ENCODE measurements around the gene NTNG2.
A peak's percentile ranks its signal among the peaks of the same experiment; 100 is the strongest.

NTNG2 gene

DNA sequence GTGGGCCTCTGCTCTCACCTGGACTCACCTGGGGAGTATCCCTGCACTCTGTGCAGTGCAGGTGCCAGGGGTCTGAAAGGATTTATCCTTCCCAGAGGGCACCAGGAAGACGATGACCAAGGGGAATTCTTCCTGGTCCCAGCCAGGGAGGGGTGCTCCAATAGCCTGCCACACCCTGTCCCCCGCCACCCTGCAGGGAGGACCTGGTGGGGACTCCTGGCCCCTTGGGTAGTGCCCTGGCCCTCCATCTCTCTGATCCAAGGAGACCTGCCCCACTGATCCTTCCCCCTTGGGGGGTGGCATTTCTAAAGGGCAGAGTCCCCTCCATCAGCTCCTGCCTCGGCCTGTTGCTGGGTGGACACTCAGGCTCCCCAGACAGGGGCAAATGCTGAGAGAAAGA, 70.7 kb downstream of the NTNG2 start:
- no peak overlapping the region for H3K4me3 ChIP-seq (replicated peaks; ENCODE audit: low read depth, low read length)
- no peak for TF ChIP-seq CTCF (IDR thresholded peaks at IDR 0.05; ENCODE audit: insufficient read depth, low read length, poor library complexity, severe bottlenecking)

DNA sequence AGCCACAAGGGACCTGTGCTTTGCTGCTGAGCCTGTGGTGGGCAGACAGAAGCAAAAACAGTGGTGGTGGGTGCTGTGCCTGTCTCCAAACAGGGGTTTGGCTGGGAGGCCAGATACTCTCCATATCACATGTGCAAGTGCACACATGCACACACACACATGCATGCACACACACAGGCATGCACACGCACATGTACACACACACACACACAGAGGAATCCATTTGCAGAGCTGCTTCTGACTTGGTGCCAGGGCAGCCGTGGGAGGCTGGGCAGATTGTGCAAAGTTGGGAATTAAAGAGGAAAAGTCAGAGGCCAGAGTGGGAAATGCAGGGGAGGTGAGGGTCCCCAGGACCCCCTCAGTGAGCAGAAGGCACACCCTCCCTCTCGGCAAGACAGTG, 71.3 kb downstream of the NTNG2 start:
- Histone ChIP-seq H3K36me3 (ENCODE audit: control insufficient read depth, insufficient read depth, low read length) (no peaks in the 10 kb centered on the region), H3K27me3 (replicated peaks; ENCODE audit: control insufficient read depth, insufficient read depth, low read length) (peaks cover 1% of the 10 kb centered on the region), H3K4me3 (replicated peaks; ENCODE audit: low read depth, low read length) (no peak overlapping the region)
- DNase-seq (ENCODE audit: extremely low read depth, insufficient read length), result no peak
- TF ChIP-seq CTCF (IDR thresholded peaks at IDR 0.05; ENCODE audit: insufficient read depth, low read length, poor library complexity, severe bottlenecking), result no peak

More for the DNA sequence above, 70.7 kb downstream of the NTNG2 start:
- no peak for DNase-seq (ENCODE audit: extremely low read depth, insufficient read length)
- peaks cover 1% of the 10 kb centered on the region for H3K27me3 ChIP-seq (replicated peaks; ENCODE audit: control insufficient read depth, insufficient read depth, low read length)
- no peaks in the 10 kb centered on the region for H3K36me3 ChIP-seq (ENCODE audit: control insufficient read depth, insufficient read depth, low read length)

GRCh38 chr9:132234535-132234934, 72.7 kb downstream of the NTNG2 start:
- no peak for DNase-seq (ENCODE audit: extremely low read depth, insufficient read length)
- H3K36me3 ChIP-seq (ENCODE audit: control insufficient read depth, insufficient read depth, low read length), result no peaks in the 10 kb centered on the region
- no peak for TF ChIP-seq CTCF (IDR thresholded peaks at IDR 0.05; ENCODE audit: insufficient read depth, low read length, poor library complexity, severe bottlenecking)
- peaks cover 1% of the 10 kb centered on the region for H3K27me3 ChIP-seq (replicated peaks; ENCODE audit: control insufficient read depth, insufficient read depth, low read length)
- H3K4me3 ChIP-seq (replicated peaks; ENCODE audit: low read depth, low read length), result no peak overlapping the region

DNA sequence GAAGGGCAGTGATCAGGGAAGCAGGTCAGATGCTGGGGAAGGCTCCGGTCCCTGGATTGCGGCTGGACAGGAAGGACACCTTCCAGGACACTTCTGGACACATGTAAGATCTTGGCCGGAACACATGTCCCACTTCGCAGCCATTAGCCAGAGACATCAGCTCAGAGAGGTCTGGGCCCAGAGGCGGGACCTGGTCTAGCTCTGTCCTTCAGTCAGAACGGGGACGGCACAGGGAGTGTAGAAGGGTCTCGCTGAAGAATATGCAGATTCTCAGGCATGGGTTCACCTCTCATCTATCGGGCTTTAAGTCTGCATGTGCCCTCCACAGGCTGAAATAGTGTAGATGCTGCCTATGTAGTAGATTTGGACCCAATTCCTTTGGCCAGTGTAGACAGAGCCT, 73.3 kb downstream of the NTNG2 start:
- Histone ChIP-seq H3K27me3 (replicated peaks; ENCODE audit: control insufficient read depth, insufficient read depth, low read length) (peaks cover 1% of the 10 kb centered on the region), H3K4me3 (replicated peaks; ENCODE audit: low read depth, low read length) (no peak overlapping the region), H3K36me3 (ENCODE audit: control insufficient read depth, insufficient read depth, low read length) (no peaks in the 10 kb centered on the region)
- no peak for DNase-seq (ENCODE audit: extremely low read depth, insufficient read length)
- TF ChIP-seq CTCF (IDR thresholded peaks at IDR 0.05; ENCODE audit: insufficient read depth, low read length, poor library complexity, severe bottlenecking), result no peak

DNA sequence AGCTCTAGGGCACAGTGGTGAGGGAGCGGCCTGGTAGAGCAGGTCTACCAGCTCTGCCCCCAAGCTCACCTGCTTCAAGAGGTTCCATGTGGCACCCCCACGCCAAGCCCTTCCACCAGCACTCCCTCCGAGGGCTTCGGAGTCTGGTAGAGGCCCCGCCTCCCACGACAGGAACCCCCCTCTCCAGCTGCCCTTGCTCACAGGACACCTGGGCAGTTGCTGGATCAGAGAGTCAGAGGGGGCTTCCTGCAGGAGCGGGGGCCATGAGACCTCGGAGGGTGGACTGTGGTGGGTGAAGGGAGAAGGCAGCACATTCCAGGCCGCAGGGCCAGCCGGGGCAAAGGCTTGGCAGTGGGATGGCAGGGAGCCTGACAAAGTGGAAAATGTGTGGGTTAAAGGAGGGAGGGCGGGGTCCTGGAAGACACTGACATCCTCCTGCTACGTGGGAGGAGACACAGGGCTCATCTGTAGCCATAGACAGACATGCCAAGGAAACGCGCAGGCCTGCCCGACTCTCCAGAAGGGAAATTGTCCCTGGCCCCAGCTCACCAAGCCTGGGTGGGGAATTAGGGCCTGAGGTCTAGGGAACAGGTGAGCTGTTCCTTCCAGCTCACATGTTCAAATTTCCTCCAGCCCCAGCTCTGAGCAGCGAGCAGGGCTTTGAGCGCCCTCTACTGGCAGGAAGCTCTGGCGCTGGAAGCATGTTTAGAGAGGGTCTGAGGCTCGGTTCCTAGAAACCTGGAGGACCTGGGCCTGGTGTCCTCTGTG, 74.2 kb downstream of the NTNG2 start:
- Histone ChIP-seq H3K36me3 (ENCODE audit: control insufficient read depth, insufficient read depth, low read length) (no peaks in the 10 kb centered on the region), H3K27me3 (replicated peaks; ENCODE audit: control insufficient read depth, insufficient read depth, low read length) (peaks cover 1% of the 10 kb centered on the region), H3K4me3 (replicated peaks; ENCODE audit: low read depth, low read length) (no peak overlapping the region)
- peak; percentile 99 for TF ChIP-seq CTCF (IDR thresholded peaks at IDR 0.05; ENCODE audit: insufficient read depth, low read length, poor library complexity, severe bottlenecking)
- DNase-seq (ENCODE audit: extremely low read depth, insufficient read length), result peak; percentile 38

Data from GM06990 (cell line).